NCI-H510A (cell line): Measurements from ENCODE around the gene STARD3.

Experiments
- DNase-seq: peaks from one replicate; lab custom pipeline; 2025; lab: John Stamatoyannopoulos, UW

Gene STARD3

DNA sequence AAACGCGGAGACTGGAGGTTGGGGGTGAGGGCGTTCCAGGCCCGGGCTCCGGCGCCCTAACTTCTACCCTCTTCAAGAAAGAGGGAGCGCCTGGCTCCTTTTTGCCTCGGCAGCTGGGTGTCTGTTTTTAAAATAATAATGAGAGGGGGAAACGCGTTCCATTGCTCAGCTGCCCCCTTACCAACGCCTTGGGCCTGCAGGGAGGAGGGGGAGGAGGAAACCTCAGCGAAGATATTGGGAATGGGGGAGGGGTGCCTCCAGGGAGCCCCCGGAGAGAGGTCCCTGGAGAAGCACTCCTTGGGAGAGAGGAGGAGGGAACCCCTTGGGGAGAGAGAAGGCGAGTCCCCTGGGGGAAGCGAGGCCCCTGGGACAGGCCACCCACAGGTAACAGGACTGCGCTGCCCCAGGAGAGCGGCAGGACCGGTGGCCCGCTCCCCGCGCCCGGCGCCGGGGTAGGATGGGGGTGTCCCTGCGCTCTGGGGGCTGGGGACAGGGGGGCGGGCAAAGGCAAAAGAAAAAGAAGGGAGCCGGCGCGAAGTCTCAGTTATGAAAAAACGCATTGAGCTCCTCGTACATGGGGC lies 31.9 kb upstream of the STARD3 start:
- DNase-seq, result no peak

DNA sequence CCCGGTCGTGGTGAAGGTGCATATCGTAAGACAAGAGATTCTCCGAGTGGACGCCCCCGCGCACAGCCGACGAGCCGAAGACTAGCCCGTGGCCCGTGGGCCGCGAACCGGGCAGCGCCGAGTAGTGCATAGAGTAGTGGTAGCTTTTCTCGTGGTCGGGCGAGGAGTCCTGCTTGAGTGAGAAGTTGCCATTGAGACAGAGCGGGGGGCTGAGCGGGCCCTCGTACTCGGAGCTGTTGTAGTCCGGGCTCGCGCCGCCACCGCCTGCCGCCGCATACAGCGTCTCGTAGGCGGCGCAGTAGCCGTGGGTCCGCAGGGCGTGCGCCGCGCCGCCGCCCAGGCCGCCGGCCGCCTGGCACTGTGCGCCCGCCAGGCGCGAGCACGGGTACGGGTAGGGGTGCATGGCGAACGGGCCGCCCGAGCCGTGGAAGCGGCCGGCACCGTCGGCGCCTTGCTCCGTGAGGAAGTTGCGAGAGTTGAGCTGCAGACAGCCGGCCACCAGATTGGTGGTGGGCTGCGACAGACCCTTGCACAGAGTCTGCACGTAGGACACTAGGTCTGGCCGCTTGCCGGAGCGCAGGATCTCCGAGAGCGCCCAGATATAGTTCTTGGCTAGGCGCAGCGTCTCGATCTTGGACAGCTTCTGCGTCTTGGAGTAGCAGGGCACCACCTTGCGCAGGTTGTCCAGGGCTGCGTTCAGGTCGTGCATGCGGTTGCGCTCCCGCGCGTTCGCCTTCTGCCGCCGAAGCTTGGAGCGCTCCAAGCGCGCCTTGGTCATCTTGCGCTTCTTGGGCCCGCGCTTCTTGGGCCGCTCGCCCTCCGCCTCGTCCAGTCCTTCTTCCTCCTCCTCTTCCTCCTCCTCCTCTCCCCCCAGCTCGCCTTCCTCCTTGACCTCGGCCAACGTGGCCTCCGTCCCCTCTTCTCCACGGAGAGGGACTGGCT lies 31.2 kb upstream of the STARD3 start:
- DNase-seq, result no peak

DNA sequence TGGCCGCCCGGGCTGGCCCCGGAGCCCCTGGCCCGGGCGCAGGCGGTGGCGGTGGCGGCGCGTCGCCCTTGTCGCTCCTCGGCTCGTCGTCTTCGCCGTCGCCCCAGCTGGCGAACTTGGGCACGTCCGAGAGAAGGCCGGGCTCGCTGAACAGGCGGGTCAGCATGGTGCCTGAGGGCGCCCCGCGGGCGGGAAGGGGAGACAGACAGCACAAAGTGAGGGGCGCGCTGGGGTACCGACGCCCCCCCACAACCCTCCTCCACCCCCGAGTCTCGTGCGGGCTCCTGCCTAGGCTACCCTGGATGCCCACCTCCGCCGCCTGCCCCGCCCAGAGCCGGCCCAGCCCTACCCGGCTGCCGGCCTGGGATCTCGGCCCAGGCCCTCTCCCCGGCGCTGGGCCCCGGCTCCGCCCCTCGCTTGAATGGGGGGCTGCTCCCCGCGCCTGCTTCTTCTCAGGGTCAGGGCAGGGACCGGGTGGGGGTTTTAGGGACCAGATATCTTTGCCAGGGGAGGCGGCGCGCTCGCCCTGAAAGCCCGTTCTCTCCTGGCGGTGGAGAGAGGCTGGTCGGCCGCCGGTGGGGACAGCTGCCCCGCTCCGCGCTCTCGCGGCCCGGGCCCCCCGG lies 30.4 kb upstream of the STARD3 start:
- no peak for DNase-seq

DNA sequence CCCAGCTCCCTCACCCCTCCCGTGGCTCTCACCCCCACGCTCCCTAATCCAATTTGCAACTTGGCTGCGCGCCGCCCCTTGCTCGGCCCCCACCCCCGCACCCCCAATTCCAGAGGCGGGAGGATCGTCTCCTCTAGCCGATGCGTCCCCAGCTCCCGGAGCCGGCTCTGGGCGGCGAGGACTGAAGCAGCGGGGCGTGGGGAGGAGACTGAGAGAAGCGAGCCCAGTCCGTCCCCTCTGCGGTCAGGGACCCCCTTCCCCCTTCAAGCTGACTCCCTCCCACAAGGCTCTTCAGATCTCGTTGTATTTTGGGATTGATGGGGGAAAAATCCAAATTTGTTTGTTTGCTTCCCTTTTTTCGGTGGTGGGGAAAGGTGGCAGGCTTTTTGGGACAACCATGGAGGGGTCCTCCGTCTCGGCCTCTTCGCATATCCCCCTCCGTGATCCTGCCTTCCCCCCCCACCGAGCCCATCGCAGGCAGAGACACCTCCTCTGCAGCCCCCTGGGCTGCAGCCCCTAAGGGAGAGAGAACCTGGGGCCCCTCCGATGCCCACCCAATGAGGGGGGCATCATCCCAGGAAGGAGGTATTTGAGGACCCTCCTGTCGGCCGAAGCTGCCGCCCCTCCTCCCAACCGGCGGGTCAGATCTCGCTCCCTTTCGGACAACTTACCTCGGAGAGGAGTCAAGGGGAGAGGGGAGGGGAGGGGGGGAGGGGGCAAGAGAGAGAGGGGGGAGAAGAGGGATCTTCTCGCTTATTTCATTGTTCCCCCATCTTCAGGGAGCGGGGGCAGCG lies 29.7 kb upstream of the STARD3 start:
- DNase-seq, result no peak

DNA sequence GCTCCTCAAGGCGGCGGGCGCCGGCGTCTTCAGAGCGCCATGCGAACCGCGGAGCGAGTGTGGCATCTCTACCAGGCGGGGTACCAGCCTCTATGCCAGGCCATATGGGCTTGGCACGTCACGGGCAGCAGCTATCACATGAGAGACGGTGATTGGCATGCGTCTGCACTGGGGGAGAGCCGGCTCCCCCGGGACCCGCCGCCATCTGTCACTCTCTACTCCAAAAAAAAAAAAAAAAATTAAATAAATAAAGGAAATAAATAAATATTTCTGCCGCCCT lies 29.2 kb upstream of the STARD3 start, which contains the start of gene NEUROD2:
Gene NEUROD2, minus strand, starts transcription at position 70 of the 280 bp plus-strand sequence. CDS start 1,321 bp downstream, outside the sequence.
- DNase-seq, result no peak

DNA sequence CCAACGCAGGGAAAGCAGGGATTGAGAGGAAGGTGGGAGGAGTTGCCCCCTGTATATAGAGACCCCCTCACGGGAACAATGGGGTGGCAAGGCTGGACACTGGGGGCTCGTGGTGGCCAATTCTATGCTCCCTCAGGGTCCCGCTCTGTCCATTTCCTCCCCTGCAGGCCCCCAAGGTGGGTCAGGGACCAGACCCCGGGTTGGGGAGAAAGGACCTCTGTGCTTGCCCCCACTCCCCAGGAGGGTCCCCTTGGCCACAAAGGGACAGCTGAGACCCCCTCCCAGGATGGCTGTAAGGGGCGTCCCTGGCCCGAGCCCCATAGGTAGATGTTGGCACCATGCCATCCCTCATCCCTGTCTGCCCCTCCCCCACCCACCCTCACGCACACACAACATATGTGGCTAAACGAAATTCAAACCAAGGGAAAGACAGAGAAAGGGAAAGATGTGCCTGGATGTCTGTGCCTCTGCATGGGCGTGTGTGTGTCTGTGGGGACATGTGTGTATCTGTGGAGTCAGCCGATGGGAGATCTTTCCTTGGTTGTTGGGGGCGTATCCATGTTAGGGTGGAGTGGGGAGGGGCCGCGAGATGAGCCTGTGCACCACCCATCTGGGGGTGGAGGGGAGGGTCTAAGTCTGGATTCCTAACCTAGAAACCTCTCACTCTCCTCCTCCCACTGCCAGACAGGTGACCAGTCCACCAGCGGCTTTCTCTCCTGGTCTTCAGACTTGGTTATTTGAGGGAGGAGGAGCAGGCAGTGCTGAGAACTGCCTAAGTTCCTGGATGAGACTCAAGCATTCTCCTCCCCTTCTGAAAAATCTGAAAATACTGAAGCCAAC lies 28.6 kb upstream of the STARD3 start:
- no peak for DNase-seq

DNA sequence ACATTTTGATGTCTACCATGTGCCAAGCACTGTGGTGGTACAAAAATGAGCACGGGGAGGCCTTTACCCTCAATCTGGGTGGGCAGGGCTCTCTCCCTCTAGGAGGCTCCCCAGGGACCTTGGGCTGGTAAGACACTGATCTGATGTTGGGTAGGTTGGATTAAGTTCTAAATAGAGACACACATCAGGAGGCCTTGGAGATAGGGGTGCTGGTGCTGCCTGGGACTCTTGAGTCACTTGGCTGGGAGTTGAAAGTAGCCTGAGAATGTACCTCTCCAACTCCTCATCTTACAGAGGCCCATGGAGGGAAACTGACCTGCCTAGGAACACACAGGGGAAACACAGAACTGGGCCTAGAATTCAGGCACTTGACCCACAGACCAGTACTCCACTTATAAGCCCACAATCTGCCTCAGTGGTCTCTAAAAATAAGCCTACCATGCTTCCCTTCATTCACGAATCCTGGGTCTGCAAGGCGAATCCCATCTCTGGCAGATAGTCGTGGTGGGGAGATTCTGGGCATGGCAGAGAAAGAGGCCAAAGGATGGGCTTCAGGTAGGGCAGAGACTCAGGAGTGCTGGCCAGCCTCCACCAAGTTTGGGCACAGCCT lies 27.4 kb upstream of the STARD3 start:
- no peak for DNase-seq

DNA sequence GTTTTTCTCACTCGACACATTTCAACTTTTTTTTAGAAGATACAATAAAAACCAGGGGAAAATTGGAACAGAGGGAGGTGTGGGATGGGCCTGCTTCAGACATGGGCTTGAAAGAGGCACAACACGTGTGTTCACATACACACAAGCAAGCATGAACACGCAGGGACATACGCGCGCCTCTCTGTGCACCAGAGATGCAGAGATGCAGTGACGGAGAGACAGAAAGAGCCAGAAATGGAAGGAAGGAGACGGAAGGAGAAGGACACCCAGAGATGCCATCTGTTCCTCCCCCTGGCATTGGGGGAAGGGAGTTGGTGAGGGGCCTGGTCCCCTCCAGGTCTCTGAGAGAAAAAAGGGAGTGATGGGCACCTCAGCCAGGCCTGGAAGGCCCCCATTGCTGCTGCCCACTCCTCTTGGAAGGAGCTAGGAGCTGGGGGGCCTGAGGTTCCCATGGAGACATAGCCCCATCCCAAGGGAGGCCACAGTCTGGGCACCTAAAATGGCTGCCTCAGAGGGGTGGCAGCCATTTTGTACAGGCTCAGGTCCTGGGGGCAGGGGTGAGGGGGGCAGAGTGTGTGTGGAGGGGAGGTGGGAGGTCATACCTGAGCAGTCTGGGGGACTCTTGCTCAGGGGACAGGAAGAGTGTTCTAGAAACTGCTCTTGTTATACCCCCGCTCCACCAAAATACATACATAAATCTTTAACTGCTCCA lies 25.4 kb upstream of the STARD3 start:
- no peak for DNase-seq

DNA sequence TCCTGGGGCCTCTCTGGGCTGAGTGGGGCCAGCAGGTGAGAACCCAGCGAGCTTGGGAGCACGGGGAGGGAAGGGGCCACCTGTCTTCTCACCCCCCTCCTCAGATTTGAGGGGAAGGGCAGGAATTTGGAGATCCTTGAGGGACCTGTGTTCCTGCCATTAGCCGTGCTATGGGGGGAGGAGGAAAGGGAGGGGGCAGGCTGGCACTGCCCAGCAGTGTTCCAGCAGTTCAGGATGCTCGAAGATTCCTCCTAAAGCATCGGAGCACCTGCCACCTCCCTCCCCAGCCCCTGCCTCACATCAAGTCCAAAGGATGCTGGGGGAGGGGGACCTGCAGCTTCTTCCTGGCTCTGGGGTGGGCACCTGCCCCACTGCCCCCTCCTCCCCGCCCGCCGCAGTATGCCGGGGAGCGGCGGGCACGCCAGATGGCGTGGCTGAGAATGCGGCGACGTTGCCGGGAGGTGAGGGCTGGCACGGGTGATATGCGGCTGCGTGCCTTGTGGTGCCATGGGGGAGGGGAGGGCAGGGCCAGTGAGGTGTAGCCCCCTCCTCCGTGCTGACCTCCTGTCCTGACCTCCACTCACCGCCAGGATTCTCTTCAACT lies 24.6 kb upstream of the STARD3 start:
- no peak for DNase-seq

DNA sequence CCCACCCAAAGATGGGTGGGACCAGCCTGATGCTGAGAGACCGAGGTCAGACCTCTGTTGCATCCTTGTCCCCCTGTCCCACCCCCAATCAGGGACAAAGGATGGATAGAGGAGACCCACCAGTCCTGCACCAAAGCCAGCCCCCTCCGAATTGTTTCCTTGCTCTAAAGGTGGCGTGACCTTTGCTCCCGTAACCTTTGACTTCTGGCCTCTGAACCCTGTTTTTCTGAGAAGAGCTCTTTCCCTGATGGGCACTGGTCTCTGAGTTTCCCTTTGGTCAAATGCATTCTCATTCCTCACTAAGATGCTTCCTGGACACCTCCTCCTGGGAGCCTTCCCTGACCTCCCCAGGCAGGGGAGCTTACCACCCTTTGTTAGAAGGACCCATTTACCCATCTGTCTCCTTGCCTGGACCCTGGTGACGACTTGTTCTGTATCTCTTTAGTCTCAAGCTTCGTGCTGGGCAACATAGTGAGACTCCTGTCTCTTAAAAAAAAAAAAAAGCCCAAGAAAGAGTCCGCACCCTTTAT lies 23.9 kb upstream of the STARD3 start:
- no peak for DNase-seq

DNA sequence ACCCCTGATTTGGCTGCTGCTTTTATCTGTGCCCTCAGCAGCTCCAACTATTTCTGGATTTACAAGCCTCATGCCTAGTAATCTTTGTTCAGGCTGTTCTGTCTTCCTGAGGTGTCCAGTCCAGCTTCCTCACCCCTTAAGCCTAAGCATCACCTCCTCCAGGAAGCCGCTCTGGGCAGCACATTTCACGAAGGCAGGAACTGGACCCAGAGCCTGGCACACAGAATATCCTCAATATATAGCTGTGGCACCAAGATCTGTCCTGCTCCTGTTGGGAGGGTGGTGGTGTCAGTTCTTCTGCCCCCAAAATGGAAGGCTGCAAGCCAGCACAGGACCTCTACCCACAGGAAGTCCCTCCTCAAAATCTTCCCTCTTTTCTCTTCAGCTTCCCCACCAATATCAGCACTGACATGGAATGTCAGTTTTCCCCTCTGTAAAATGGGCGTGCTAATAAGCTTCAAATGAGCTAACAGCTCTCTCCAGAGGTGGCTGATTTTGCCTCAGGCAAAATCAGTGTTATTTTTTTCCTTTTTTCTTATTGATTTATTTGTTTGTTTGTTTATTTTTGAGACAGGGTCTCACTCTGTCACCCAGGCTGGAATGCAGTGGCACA lies 22.3 kb upstream of the STARD3 start:
- DNase-seq, result no peak

DNA sequence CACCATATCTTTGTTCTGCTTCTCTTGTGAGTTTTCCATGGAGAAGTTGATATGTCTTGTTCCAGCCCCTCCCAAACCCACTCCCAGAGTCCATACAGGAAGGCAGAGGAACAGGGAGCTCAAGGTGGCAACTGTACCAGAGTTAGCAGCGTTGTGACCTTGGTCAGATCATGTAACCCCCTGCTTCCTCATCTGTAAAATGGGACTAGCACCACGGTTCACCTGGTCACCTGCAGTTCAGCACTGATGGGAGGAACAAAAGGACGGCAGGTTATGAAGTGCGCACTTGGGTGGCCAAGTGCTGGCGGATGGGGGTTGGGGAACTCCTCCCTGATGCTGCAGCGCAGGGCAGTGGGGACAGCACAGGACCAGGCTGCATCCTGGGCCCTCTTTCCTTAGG lies 21.5 kb upstream of the STARD3 start:
- DNase-seq, result no peak

DNA sequence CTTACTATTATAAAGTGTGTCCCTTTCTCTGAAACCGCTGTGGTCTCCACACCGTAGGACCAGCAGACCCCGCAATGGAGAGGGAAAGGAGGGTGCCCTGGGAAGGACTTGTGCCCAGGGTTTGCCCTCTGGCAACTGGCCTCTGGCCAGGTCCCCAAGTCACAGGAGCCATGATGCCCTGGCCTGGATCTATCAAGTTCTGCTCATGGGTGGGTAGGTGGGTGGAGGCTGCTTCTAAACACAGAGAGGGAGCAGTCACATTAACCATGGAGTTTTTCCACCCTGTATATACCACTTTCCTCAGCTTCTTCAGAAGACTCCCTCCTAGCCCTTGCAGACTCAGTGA lies 19.9 kb upstream of the STARD3 start:
- DNase-seq, result no peak

DNA sequence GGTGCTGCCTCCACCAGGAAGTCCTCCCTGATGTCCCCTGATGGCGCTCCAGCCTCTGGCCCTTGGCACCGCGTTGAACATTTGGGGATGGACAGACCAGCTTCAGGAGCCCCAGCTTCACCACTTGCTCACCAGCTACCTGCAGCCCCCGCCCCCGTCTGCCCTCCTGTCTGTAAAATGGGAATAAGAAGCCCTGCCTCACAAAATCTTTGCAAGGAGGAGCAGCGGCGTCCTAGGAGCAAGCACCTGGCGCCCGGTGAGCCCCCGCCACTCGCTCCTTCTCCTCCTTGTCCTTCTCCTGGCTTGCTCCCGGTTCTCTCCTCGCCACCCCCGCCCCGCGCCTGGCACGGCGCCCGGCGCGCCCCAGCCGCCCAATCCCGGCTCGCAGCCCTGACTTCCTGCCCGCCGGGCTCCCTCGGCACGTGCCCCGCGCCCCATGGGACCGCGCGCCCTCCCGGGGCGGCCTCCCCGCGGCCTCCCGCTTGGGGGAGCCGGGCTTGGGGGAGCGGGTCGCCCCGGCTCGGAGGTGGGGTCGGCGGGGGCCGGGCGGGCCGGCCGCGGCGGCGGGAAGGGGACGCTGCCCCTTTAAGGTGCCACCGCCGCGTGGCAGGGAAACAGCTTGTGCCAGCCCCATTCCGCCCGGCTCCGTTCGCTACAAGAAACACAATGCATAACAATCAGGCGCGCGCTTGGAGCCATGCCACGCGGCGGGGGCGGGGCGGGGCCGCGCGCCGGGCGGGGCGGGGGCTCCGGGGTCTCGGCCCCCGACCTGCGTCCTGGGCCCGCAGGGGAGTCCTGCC lies 19.3 kb upstream of the STARD3 start:
- peak; percentile 69 for DNase-seq

DNA sequence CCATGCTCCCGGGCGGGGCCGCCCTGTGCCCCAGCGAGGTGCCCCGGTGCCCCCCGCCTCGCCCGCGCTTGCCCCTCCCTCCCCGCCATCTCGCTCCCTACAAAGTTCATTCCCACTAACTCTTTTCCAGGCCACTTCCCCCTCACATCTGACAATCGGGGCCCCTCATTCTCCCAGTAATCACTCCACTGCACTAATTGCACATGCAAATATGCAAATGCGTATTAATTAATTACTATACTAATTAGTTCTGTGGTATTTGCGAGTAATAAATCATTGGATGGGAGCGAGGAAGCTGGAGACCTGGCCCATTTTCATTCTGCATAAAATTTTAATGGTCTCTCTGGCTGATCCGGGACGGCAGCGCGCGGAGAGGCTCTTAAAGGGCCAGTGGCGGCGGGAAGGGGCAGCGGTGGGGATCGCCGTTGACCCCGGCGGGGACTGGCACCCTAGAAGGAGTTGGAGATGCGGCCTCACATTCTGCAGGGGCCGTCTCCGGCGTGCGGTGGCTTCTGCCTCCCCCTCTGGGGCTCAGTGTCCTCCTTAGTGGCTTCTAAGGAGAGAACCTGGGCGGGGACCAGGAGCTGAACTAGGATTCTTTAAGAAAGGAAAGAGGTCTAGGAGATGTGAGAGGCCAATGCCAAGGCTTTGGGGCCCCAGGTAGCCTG lies 18.6 kb upstream of the STARD3 start:
- no peak for DNase-seq

DNA sequence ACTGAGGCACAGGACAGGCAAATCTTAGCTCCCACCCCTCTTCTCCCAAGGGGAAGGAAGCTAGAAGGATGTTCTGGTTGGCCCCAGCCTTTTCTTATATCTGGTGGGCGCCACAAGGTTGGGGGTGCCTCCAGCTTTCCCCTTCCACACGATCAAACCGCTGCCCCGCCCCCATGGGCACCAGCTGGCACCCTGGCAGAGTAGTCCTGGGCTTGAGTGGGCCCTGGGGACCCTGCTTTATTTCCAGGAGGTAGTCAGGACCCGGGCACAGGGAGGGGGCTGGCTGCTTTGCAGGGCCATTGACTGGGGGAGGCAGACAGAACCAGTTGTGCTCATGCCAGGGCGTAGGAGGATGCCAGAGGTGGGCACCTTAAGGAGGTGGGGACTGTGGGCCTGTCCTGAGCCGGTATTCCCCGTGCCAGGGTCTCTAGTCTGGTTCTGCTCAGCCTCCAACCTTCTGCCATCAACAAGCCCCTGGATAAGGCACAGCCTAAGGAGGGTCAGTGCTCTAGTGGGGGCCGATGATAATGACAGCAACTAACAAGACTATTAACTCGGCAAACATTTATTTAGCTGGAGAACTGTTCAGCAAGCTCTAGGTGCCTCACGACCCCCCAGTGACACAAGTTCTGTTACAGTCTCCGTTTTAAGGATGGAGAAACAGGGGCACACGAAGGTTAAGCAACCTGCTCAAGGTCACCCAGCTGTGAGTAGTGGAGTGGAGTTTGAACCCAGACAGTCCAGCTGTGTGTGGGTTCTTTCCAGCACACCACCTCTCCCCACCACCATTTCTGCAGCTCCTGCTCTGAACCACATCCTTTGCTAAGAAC lies 17.8 kb upstream of the STARD3 start:
- DNase-seq, result no peak

DNA sequence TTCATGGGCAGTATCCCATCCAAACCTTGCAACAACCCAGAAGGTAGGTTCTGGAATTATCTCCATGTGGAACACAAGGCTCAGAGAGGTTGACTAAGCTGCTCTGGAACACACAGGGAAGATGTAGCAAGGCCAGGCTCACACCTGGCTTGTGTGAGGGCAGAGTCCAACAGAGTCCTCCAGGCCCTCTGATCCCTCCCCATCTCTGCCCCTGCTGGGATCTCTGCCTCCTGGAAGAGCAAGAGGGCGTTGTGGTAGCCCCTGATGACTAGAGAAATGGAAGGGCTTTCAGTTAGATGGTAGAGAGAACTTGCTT lies 17.2 kb upstream of the STARD3 start:
- no peak for DNase-seq
